HEK293 (cell line): ENCODE data around the gene BIN2.
"Not testable (repeated sequence)": the region's sequence is repeated elsewhere in the genome, so short reads cannot be mapped to it uniquely, and the experiment has no call there.

Experiments used
- CTCF ChIA-PET: fragments of 350-600 bp; formaldehyde crosslinking; extraction: SDS; loops from one replicate; lab custom pipeline; 2021; ENCODE audit warnings: antibody characterized with exemption; lab: Yijun Ruan, JAX
- POLR2A ChIA-PET: fragments of 300-600 bp; formaldehyde crosslinking; extraction: SDS; loops from one replicate; lab custom pipeline; 2020; ENCODE audit warnings: antibody characterized with exemption, inconsistent platforms; lab: Yijun Ruan, JAX
- H3K27ac ChIP-seq: fragments of 200-500 bp; sonication (Bioruptor generic); 2 replicates; pipeline ENCODE4 v1.5.1; 2014; ENCODE audit warnings: low read depth, low read length, control low read depth, inconsistent platforms; ENCODE audit errors: extremely low read depth
- H3K36me3 ChIP-seq, 2 experiments: fragments of 200-500 bp in 1 of 2; sonication (Bioruptor generic) in 1 of 2; 1 replicate in 1 of 2; 2 replicates in 1 of 2; pipeline ENCODE4 v1.5.1; 2014 to 2017; ENCODE audit warnings: inconsistent platforms in 2 of 2, low read length in 2 of 2; ENCODE audit not compliant: control insufficient read depth in 2 of 2, insufficient read depth in 1 of 2
- H3K4me1 ChIP-seq: fragments of 200-500 bp; sonication (Bioruptor generic); 2 replicates; pipeline ENCODE4 v1.5.1; 2014; ENCODE audit warnings: mild to moderate bottlenecking, low read length, inconsistent platforms; ENCODE audit not compliant: control insufficient read depth, insufficient read depth
- H3K4me3 ChIP-seq: 2 replicates; pipeline ENCODE4 v1.5.1; 2011; ENCODE audit warnings: low read depth, mild to moderate bottlenecking, control low read depth, low read length, moderate library complexity
- H3K9me3 ChIP-seq: fragments of 200-500 bp; sonication (Bioruptor generic); 2 replicates; pipeline ENCODE4 v1.5.1; 2014; ENCODE audit warnings: low read depth, low read length, inconsistent platforms; ENCODE audit not compliant: control insufficient read depth, insufficient read depth
- GLIS1 ChIP-seq: fragments of 450-650 bp; formaldehyde crosslinking; IDR thresholded peaks from 2 replicates; pipeline ENCODE4 v1.5.1; 2016; ENCODE audit warnings: missing biosample characterization, missing genetic modification characterization
- GLIS2 ChIP-seq: fragments of 450-650 bp; formaldehyde crosslinking; IDR thresholded peaks from 2 replicates; pipeline ENCODE4 v1.5.1; 2016; ENCODE audit warnings: missing biosample characterization, missing genetic modification characterization
- INSM2 ChIP-seq: fragments of 450-650 bp; formaldehyde crosslinking; IDR thresholded peaks from 2 replicates; pipeline ENCODE4 v1.5.1; 2016; ENCODE audit warnings: missing biosample characterization, missing genetic modification characterization
- PRDM10 ChIP-seq: fragments of 450-650 bp; formaldehyde crosslinking; IDR thresholded peaks from 2 replicates; pipeline ENCODE4 v1.5.1; 2016; ENCODE audit warnings: missing biosample characterization, missing genetic modification characterization
- PRDM4 ChIP-seq: fragments of 450-650 bp; formaldehyde crosslinking; IDR thresholded peaks from 2 replicates; pipeline ENCODE4 v1.5.1; 2017; ENCODE audit warnings: missing biosample characterization, missing genetic modification characterization
- PRDM6 ChIP-seq: fragments of 450-650 bp; formaldehyde crosslinking; IDR thresholded peaks from 2 replicates; pipeline ENCODE4 v1.5.1; 2017; ENCODE audit warnings: missing biosample characterization, missing genetic modification characterization
- RBAK ChIP-seq: fragments of 450-650 bp; formaldehyde crosslinking; IDR thresholded peaks from 2 replicates; pipeline ENCODE4 v1.5.1; 2016; ENCODE audit warnings: missing biosample characterization, missing genetic modification characterization
- REPIN1 ChIP-seq: fragments of 450-650 bp; formaldehyde crosslinking; IDR thresholded peaks from 2 replicates; pipeline ENCODE4 v1.5.1; 2017; ENCODE audit warnings: missing biosample characterization, missing genetic modification characterization, low read depth
- SP3 ChIP-seq: fragments of 450-650 bp; formaldehyde crosslinking; IDR thresholded peaks from 2 replicates; pipeline ENCODE4 v1.5.1; 2016; ENCODE audit warnings: missing biosample characterization, missing genetic modification characterization
- ZBTB20 ChIP-seq: fragments of 450-650 bp; formaldehyde crosslinking; IDR thresholded peaks from 2 replicates; pipeline ENCODE4 v1.5.1; 2016; ENCODE audit warnings: missing biosample characterization, missing genetic modification characterization
- ZBTB21 ChIP-seq: fragments of 450-650 bp; formaldehyde crosslinking; IDR thresholded peaks from 2 replicates; pipeline ENCODE4 v1.5.1; 2017; ENCODE audit warnings: missing biosample characterization, missing genetic modification characterization
- ZBTB49 ChIP-seq: fragments of 450-650 bp; formaldehyde crosslinking; IDR thresholded peaks from 2 replicates; pipeline ENCODE4 v1.5.1; 2016; ENCODE audit warnings: missing biosample characterization, missing genetic modification characterization, low read depth
- ZBTB8A ChIP-seq: fragments of 450-650 bp; formaldehyde crosslinking; IDR thresholded peaks from 2 replicates; pipeline ENCODE4 v1.5.1; 2016; ENCODE audit warnings: missing biosample characterization, missing genetic modification characterization
- ZNF146 ChIP-seq: fragments of 450-650 bp; formaldehyde crosslinking; IDR thresholded peaks from 2 replicates; pipeline ENCODE4 v1.5.1; 2016; ENCODE audit warnings: missing biosample characterization, missing genetic modification characterization
- ZNF175 ChIP-seq: fragments of 450-650 bp; formaldehyde crosslinking; IDR thresholded peaks from 2 replicates; pipeline ENCODE4 v1.5.1; 2016; ENCODE audit warnings: missing biosample characterization, missing genetic modification characterization
- ZNF24 ChIP-seq: fragments of 450-650 bp; formaldehyde crosslinking; IDR thresholded peaks from 2 replicates; pipeline ENCODE4 v1.5.1; 2016; ENCODE audit warnings: missing biosample characterization, missing genetic modification characterization
- ZNF433 ChIP-seq: fragments of 450-650 bp; formaldehyde crosslinking; IDR thresholded peaks from 2 replicates; pipeline ENCODE4 v1.5.1; 2016; ENCODE audit warnings: missing biosample characterization, missing genetic modification characterization, low read depth
- ZNF548 ChIP-seq: fragments of 450-650 bp; formaldehyde crosslinking; IDR thresholded peaks from 2 replicates; pipeline ENCODE4 v1.5.1; 2016; ENCODE audit warnings: missing biosample characterization, missing genetic modification characterization
- ZNF621 ChIP-seq: fragments of 450-650 bp; formaldehyde crosslinking; IDR thresholded peaks from 2 replicates; pipeline ENCODE4 v1.5.1; 2017; ENCODE audit warnings: missing biosample characterization, missing genetic modification characterization
- ZNF747 ChIP-seq: fragments of 450-650 bp; formaldehyde crosslinking; IDR thresholded peaks from 2 replicates; pipeline ENCODE4 v1.5.1; 2016; ENCODE audit warnings: missing biosample characterization, missing genetic modification characterization
- ZNF785 ChIP-seq: fragments of 450-650 bp; formaldehyde crosslinking; IDR thresholded peaks from 2 replicates; pipeline ENCODE4 v1.5.1; 2016; ENCODE audit warnings: missing biosample characterization, missing genetic modification characterization

Gene BIN2

GRCh38 chr12:51262758-51263177 lies 61.2 kb downstream of the BIN2 start (continued):
- TF ChIP-seq PRDM6 (tag by site-specific recombination) = no peak
- TF ChIP-seq PRDM10 (tag by site-specific recombination) = no peak
- no peak for TF ChIP-seq ZNF785 (tag by site-specific recombination)
- TF ChIP-seq ZBTB49 (tag by site-specific recombination) = no peak
- no peak for TF ChIP-seq ZNF146
- TF ChIP-seq ZNF621 (tag by site-specific recombination) = no peak
- peak; percentile 21; the same call in 1 of the 2 replicates for TF ChIP-seq GLIS1 (tag by site-specific recombination)
- TF ChIP-seq ZBTB20 (tag by site-specific recombination) = no peak
- no peak for TF ChIP-seq PRDM4 (tag by site-specific recombination)
- TF ChIP-seq RBAK = no peak
- no peak for TF ChIP-seq ZNF433 (tag by site-specific recombination)
- TF ChIP-seq ZNF175 (tag by site-specific recombination) = no peak
- no peak for TF ChIP-seq ZNF24 (tag by site-specific recombination)
- no peak for TF ChIP-seq REPIN1 (tag by site-specific recombination)
- TF ChIP-seq ZBTB8A (tag by site-specific recombination) = 0 out of 2 replicates have a peak, but pooled peaks have one; percentile 31
- no peak for TF ChIP-seq ZNF747
- TF ChIP-seq INSM2 = no peak
- TF ChIP-seq GLIS2 (tag by site-specific recombination) = 0 out of 2 replicates have a peak, but pooled peaks have one; percentile 14
- TF ChIP-seq SP3 (tag by site-specific recombination) = no peak
- no peak for TF ChIP-seq ZBTB21 (tag by site-specific recombination)
- no peak for TF ChIP-seq ZNF548 (tag by site-specific recombination)

- not testable (repeated sequence) for H3K9me3 ChIP-seq, H3K4me1 ChIP-seq, H3K4me3 ChIP-seq, H3K36me3 ChIP-seq, H3K27ac ChIP-seq
- POLR2A ChIA-PET = interaction anchor here (0.8 kb wide), 1 partner anchor 15 kb away, joined by 6 read pairs; no protein-coding TSS in a partner anchor
- CTCF ChIA-PET = interaction anchor here (0.6 kb wide), 1 partner anchor 848 kb away, joined by 3 read pairs; no protein-coding TSS in a partner anchor
These were observed 64.4 kb downstream of the BIN2 start for GRCh38 chr12:51259600-51259999.
